Hematopoietic multipotent progenitor cell treated with erythropoietin and hydrocortisone succinate and interleukin-3 and kit ligand, for 8 days (in vitro differentiated cells): ENCODE data around the gene ZC3HAV1.

ENCODE experiments used
- DNase-seq: peaks from one replicate; pipeline ENCODE4 v3.0.0-alpha.2; 2015

Gene ZC3HAV1

DNA sequence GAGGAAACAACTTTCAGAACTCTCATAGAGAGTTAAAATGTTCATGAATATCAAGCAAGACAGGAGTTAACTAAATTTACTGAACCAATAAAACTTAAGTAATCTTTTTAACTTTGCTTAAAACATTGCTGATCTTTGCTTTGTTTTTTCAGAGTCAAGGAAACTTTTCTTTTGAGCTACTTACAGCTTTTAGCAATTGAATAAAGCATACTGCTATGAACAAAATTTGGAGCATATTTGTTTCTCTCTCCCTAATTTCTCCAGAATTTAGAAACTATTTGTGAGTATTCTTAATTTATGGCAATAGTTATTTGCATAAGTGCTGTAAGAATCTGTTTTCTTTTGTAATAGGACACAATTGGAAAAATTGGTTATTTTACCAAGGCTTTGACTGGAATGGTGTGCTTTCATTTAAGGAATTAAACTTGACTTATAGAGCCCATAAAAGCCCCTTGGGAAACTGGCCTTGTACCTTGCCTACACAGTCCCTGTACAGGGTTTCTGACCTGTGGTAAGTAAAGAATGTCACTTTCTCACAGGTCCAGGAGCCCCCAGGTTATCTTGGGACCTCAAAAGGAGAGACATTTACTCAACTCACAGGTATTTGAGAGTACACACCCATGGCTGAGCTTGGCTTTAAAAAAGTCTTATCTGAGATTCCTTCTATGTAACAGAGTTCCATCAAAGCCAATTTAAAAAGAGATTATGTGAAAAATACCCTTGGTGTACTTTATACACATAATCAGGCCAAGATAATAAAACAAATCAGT, 105.0 kb downstream of the ZC3HAV1 start:
- DNase-seq = no peak

GRCh38 chr7:138999414-138999813, 110.1 kb downstream of the ZC3HAV1 start:
- no peak for DNase-seq
